GM12873 (cell line): ENCODE data around the gene CACNA1D.

Experiments used
- CTCF ChIP-seq: IDR thresholded peaks from 2 replicates; pipeline ENCODE4 v1.5.1; 2012; ENCODE audit warnings: low read depth, mild to moderate bottlenecking, moderate library complexity, low read length, control low read depth; ENCODE audit not compliant: insufficient read depth; ENCODE audit errors: missing control alignments

Gene CACNA1D

GRCh38 chr3:53635041-53635440 lies 140.6 kb downstream of the CACNA1D start:
- TF ChIP-seq CTCF = no peak

- no peak for TF ChIP-seq CTCF
Measured at GRCh38 chr3:53641397-53641796, 147.0 kb downstream of the CACNA1D start.

- no peak for TF ChIP-seq CTCF
Measured at GRCh38 chr3:53642211-53642610, 147.8 kb downstream of the CACNA1D start.

GRCh38 chr3:53643757-53644156 lies 149.3 kb downstream of the CACNA1D start:
- TF ChIP-seq CTCF = no peak

- TF ChIP-seq CTCF = no peak
Measured at GRCh38 chr3:53645754-53646153, 151.3 kb downstream of the CACNA1D start.

GRCh38 chr3:53646723-53647122 lies 152.3 kb downstream of the CACNA1D start:
- TF ChIP-seq CTCF = no peak

- no peak for TF ChIP-seq CTCF
Measured at GRCh38 chr3:53649816-53650215, 155.4 kb downstream of the CACNA1D start.
